DMS114 treated with DMSO at 0.1 percent for 48 hours (cell line): ENCODE data around the gene NR4A3.

Source experiments
- DNase-seq: peaks from one replicate; lab custom pipeline; 2025; ENCODE audit not compliant: unreplicated experiment; lab: John Stamatoyannopoulos, UW

Gene NR4A3

DNA sequence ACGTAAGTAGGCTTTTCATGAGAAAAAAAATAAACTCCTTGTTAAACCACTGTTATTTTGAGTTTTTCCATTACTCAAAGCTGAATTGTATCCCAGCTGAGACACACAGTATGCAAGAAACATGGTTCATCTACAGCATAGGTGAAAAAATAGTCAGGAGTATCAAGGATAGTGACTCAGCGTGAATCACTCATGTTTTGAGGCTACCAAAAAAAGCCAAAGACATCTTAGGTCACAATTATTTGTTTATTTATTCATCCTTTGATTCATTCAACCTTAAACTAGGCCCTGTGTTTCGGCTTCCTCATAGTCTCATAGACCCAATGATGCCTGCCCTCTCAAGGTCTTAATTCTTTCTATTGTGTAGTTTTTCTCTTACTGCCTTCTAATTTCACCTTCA is 51.8 kb downstream of the NR4A3 start:
- DNase-seq: no peak

DNA sequence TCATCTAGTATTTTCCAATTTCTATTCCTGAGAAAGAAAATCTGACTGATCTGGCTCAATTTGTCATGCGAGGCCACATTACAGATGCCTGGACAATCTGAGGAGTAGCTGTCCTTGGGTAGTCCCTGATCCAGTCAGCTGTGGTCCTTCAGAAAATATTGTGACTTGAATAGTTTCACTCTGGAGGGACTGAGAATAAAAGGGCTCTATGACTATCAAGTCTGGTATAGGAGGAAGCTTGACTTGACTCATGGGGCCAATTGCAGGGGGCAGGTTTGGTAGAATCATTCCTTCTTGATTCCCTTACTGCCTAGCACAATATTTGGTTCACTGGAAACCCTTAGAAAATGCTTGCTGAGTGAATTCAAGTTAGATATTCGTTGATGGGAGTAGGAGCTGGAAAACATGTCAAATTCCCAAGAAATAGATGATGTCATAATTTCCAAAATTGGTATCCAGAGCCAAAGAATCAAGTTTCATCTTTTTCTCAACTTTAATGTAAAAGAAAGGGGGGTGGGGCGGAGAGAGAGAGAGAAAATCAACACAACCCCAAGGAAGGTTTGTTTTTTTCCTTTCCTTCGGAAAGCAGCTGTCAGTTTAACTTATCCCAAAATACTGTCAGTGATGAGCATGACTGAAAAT is 52.4 kb downstream of the NR4A3 start:
- no peak for DNase-seq

DNA sequence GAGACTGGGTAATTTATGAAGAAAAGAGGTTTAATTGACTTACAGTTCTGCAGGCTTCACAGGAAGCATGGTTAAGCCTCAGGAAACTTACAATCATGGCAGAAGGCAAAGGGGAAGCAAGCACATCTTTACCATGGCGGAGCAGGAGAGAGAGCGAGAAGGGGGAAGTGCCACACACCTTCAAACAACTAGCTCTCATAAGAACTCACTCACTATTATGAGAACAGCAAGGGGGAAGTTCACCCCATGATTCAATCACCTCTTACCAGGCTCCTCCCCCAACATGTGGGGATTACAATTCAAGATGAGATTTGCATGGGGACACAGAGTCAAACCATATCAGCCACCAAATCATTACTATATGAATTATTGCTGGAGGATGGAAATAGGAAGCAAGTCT is 54.5 kb downstream of the NR4A3 start:
- DNase-seq: no peak

DNA sequence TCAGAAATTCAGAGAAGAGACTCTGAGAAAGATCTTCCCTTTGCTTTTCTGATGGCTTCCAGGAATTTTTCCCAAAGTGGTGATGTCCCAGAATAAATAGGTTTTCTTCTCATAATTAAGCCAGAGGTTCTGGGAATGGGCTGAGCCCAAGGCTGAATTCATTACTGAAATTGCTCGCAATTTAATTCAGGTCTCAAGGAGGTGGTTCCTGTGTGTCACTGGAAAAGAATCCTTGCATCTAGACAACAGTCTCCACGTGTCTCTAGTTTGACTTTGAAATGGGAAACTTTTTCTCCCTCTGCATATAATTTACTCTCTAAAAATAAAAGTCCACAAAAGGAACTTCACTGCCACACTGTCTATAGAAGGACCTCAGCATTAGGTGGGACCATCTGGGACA is 57.0 kb downstream of the NR4A3 start:
- no peak for DNase-seq

DNA sequence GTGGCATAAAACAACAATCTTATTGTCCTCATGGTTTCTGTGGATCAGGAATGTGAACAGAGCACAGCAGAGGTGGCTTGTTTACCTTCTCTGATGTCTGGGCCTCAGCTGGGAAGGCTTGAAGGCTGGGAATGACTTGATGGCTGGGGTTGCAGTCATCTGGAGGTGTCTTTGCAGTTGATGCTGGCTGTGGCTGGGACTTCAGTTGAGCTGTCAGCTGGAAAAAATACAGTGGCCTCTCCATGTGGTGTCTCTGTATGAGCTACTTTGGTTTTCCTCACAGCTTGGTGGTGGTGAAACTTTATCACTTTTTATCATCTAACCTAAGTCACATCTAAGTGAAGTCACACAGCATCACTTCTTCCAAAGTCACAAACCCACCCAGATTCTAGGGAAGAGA is 60.1 kb downstream of the NR4A3 start:
- DNase-seq: no peak

DNA sequence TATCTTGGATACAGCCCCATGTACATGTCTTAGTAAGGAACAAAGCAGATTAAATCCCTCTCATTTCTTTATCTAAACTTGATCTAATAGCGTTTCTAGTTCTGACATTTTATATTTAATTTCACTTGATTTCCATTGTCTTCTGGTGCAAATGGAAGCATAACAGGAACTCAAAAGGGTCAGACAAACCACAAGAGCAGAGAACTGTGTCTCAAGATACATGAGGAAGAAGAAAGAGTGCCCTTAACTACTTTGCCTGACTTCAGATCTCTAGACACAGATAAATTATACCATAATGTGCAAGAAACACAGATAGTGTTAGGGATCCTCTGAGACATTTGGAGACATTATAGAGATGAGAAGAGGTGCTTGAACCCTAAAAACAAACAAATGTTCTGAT is 64.1 kb downstream of the NR4A3 start:
- DNase-seq: no peak

DNA sequence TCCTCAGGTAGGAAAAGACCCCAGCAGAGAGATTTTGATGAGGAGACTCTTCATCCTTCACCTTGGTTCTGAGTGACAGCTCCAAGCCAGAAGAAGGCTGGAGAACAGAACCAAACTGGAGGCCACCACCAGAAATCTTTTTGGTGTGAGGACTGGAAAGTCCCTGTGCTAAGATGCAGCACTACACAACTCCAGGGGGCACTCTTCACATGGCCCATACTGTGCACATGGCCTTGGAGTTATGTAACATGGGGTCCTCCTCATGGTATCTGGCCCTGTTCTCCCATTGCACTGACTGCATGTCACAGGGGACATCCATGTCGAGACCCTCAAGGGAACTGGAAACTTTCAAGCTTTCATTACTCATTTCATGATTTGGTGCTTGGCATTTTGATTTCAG is 67.4 kb downstream of the NR4A3 start:
- DNase-seq: no peak

DNA sequence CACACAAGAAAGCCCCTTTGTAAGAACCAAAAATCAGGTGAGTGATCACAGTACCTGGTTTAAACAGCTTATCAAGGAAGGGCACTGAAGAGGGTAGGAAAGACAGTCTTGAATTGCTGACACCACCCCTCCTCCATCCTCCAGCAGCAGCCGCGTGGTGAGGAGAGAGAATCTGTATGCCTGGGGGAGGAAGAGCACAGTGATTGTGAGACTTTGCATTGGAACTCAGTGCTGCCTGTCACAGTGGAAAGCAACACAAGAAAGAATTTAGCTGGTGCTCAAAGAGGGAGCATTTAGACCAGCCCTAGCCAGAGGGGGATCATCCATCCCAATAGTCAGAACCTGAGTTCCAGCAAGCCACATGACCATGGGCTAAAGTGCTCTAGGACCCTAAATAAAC is 73.1 kb downstream of the NR4A3 start:
- no peak for DNase-seq

DNA sequence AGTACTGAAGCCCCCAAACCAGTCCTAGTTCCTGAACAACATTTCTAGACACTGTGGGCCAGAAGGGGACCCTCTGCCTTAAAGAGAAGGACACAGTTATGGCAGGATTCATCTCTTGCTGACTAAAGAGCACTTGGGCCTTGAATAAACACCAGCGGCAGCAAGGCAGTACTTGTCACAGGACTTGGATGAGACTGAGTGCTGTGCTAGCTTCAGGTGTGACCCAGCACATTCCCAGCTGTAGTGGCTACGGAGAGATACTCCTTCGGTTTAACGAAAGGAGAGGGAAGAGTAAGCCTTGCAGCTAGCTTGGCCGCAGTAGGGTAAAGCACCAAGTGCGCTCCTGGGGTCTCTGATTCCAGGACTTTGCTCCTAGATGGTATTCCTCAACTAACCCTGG is 73.8 kb downstream of the NR4A3 start:
- no peak for DNase-seq

DNA sequence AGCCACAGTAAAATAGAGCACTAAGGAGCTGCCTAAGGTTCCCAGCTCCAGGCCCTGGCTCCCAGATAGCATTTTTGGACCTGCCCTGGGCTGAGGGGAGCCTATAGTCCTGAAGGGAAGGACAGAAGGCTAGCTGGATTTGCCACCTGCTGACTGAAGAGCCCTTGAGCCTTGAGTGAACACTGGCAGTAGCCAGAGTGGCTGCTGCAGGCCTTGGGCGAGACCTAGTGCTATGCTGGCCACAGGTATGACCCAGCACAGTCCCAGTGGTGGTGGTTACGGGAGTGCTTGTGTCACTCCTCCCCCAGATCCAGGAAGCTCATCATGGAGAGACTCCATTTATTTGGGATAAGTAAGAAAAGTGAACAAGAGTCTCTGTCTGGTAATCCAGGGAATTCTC is 74.4 kb downstream of the NR4A3 start:
- no peak for DNase-seq

DNA sequence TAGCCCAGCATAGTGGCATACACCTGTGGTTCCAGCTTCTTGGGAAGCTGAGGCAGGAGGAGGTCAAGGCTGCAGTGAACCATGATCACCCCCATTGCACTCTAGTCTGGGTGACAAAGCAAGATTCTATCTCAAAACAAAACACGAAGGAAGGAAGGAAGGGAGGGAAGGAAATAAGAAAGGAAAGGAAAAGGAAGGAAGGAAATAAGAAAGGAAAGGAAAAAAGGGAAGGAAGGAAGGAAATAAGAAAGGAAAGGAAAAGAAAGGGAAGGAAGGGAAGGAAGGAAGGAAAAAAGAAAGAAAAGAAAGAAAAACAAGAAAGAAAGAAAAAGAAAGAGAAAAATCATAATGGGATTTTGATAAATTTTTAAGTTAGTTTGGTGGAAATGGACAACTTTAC is 81.7 kb downstream of the NR4A3 start:
- no peak for DNase-seq

DNA sequence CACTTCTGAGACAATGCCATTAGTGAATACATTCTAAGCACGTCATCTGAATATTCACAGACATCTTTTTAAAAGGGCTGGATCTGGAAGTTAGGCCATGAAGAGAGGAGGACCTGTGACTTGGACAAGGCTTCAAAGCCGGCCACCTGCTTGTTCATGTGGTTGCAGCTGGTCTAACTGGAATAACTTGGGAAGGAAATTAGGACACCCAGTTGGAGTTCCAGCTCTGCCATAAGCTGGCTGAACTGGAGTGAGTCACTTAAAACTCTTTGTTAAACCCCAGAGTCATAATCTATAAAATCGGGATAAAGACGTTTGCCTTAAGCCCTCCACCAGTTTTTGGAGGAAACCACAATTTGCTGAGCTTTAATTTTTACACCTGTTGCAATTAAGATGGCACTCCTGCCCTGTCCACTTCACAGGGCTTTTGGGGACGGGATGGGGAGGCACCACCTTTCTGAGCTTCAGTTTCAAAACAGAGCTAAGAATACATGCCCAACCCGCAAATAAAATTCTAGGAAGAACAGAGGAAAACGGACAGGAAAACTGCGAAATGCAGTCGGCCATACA is 84.2 kb downstream of the NR4A3 start:
- no peak for DNase-seq

DNA sequence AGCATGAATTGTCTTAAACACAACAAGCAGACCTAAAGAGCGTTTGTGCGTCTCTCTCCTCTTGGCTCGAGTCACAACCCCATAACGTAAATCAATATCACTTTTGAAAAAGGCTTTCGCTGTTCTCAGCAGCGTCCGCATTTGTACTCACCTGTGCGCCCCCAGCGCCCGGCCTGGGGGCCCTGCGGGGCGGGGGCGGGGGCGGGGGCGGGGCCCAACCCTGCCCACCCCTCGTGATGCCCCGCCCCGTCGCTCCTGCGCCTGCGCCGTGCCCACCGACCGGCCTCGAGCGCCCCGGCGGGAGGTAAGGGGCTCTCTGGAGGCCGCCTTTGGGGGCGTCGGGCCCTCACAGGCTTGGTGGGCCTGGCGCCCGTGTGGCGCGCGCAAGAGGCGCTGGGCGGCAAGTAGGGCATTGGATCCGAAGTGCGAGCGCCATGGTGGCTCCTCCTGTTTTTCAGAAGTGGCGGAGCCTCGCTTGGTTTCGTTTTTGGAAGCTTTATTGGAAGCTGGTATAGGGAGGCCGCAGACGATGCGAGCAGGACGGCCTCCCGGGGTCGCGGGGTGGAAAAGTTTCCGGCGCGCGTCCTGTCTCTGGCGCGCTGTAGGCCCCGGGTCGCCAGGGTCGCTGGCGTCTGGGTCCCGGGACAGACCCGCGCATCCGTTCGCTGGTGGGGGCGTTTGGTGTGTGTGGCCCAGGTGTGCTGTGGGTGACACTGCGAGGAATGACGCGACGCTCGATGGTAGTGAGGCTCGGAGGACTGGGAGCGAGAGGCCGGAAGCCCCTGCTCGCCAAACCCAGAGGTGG is 84.9 kb downstream of the NR4A3 start, which contains the start of gene STX17:
Gene STX17 (plus strand): TSS at position 252 of the 805 bp plus-strand sequence. CDS start 8,586 bp downstream, outside the sequence.
- DNase-seq: peak; percentile 14

DNA sequence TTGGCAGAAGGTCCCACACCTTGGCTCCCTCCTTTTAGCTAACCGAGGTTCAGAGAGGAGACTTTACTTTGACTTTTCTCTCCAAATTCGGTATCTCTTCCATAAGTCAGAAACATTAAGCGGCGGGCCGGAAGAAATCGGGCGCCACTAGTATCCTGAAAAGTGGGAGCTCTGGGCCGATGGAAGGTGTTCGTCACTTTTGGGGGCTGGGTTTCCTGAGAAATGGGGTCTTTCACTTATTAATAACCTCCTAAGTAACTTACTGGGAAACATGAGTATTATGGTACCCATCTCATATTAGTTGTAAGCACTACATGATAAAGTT is 85.5 kb downstream of the NR4A3 start:
- no peak for DNase-seq

DNA sequence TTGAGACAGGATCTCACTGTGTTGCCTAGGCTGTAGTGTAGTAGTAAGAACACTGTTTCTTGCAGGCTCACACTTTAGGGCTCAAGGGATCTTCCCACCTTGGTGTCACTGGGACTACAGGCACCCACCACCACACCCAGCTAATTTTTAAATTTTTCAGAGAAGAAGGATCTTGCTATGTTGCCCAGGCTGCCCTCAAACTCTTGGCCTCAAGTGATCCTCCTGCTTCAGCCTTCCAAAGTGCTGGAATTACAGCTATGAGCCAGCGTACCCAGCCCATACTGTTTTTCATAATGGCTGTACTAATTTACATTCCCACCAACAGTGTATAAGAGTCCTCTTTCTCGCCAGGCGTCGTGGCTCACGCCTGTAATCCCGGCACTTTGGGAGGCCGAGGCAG is 89.9 kb downstream of the NR4A3 start:
- no peak for DNase-seq
